Gastrocnemius medialis (tissue), 4 donors: Measurements from ENCODE around the gene TNFRSF21.

Experiments used
- POLR2A ChIP-seq, 2 donors: fragments of 450-650 bp; IDR thresholded peaks; one replicate each; pipeline ENCODE4 v1.6.1; 2017; ENCODE audit warnings: antibody characterized with exemption in 2 of 2, mild to moderate bottlenecking in 2 of 2, moderate library complexity in 2 of 2
- TF ChIP-seq, protein P1 (sequence below), 5 experiments: fragments of 450-650 bp in 3 of 5; fragments of 200-600 bp in 2 of 5; sonication (generic) in 2 of 5; IDR thresholded peaks in 4 of 5; conservative IDR thresholded peaks in 1 of 5; 1 replicate in 4 of 5; 2 replicates in 1 of 5; pipeline ENCODE4 v1.5.1; 2016 to 2019; ENCODE audit warnings: antibody characterized with exemption in 5 of 5, mild to moderate bottlenecking in 3 of 5, moderate library complexity in 3 of 5

DNA sequence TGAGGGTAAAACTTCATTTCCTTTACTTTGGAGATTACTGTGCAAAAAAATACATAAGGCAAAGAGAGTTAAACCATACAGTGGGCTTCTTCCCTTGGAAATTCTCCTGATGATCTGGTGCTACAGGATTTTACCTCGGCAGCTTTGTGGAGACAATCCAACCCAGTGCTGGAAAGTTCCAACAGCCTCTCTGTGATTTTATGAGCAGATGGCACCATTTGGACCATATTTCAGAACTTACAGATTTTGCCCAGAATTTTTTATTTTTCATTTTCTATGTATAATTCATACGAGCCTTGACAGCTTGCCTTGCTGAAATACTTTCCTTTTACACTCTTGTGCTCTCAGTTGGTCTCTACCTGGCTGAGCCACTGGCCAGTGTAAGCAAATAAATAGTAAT, 43.3 kb upstream of the TNFRSF21 start:
- TF ChIP-seq, protein P1, sequence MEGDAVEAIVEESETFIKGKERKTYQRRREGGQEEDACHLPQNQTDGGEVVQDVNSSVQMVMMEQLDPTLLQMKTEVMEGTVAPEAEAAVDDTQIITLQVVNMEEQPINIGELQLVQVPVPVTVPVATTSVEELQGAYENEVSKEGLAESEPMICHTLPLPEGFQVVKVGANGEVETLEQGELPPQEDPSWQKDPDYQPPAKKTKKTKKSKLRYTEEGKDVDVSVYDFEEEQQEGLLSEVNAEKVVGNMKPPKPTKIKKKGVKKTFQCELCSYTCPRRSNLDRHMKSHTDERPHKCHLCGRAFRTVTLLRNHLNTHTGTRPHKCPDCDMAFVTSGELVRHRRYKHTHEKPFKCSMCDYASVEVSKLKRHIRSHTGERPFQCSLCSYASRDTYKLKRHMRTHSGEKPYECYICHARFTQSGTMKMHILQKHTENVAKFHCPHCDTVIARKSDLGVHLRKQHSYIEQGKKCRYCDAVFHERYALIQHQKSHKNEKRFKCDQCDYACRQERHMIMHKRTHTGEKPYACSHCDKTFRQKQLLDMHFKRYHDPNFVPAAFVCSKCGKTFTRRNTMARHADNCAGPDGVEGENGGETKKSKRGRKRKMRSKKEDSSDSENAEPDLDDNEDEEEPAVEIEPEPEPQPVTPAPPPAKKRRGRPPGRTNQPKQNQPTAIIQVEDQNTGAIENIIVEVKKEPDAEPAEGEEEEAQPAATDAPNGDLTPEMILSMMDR (IDR thresholded peaks at IDR 0.05 in 4 of 5, conservative IDR thresholded peaks at IDR 0.05 in 1 of 5) = no peak
- no peak for TF ChIP-seq POLR2A (IDR thresholded peaks at IDR 0.05)
